ENCODE results near the gene BTF3. TPM values are rescaled to one million over a fixed set of nuclear protein-coding genes. Genes with fewer than 3 reads are reported as not detected.
"Not testable (repeated sequence)": the region's sequence is repeated elsewhere in the genome, so short reads cannot be mapped to it uniquely, and the experiment has no call there.

BTF3 gene
- total and polyA plus RNA-seq, 8 donors, result 353 to 1,033 (median 938) TPM

GRCh38 chr5:73485715-73486114 lies 12.5 kb upstream of the BTF3 start:
- TF ChIP-seq CTCF (IDR thresholded peaks at IDR 0.05), result no peak
- ATAC-seq (no peak), DNase-seq (no peak)
- no peak overlapping the region for H3K4me3 ChIP-seq
- intact Hi-C loops (cut with DNase I), result no loop called here
- H3K36me3 ChIP-seq, result no peaks in the 10 kb centered on the region
- H3K4me1 ChIP-seq, result no peaks in the 10 kb centered on the region
- peaks cover 0 to 9% of the 10 kb centered on the region in 2 donors for H3K27me3 ChIP-seq
- no peaks in the 10 kb centered on the region for H3K9me3 ChIP-seq
- H3K27ac ChIP-seq, result no peak overlapping the region

GRCh38 chr5:73486119-73486899 lies 11.9 kb upstream of the BTF3 start:
- ATAC-seq (no peak), DNase-seq (no peak)
- intact Hi-C loops (cut with DNase I), result no loop called here
- Histone ChIP-seq H3K4me3 (no peak overlapping the region), H3K36me3 (no peaks in the 10 kb centered on the region), H3K27ac (no peak overlapping the region), H3K27me3 (peaks cover 0 to 9% of the 10 kb centered on the region in 2 donors), H3K9me3 (no peaks in the 10 kb centered on the region), H3K4me1 (no peaks in the 10 kb centered on the region)
- TF ChIP-seq CTCF (IDR thresholded peaks at IDR 0.05), result no peak

- not testable (repeated sequence) for H3K4me3 ChIP-seq
Observed at GRCh38 chr5:73487257-73487656, 11.0 kb upstream of the BTF3 start.

GRCh38 chr5:73487815-73488214 lies 10.4 kb upstream of the BTF3 start:
- ATAC-seq (no peak), DNase-seq (no peak)
- no peak for TF ChIP-seq CTCF (IDR thresholded peaks at IDR 0.05)
- H3K27me3 ChIP-seq, result peaks cover 0 to 15% of the 10 kb centered on the region in 2 donors
- no peak overlapping the region for H3K4me3 ChIP-seq
- intact Hi-C loops (cut with DNase I), result no loop called here
- H3K36me3 ChIP-seq, result no peaks in the 10 kb centered on the region
- H3K4me1 ChIP-seq, result no peaks in the 10 kb centered on the region
- H3K27ac ChIP-seq, result no peak overlapping the region
- no peaks in the 10 kb centered on the region for H3K9me3 ChIP-seq

More at GRCh38 chr5:73487257-73487656, 11.0 kb upstream of the BTF3 start:
- ATAC-seq; H3K4me1 ChIP-seq; H3K9me3 ChIP-seq; H3K27ac ChIP-seq; H3K27me3 ChIP-seq; H3K36me3 ChIP-seq; DNase-seq; intact Hi-C loops (cut with DNase I): not testable (repeated sequence)

GRCh38 chr5:73488806-73489205 lies 9.4 kb upstream of the BTF3 start:
- H3K4me1 ChIP-seq, result no peaks in the 10 kb centered on the region
- intact Hi-C loops (cut with DNase I), result no loop called here
- no peak overlapping the region for H3K4me3 ChIP-seq
- no peak for TF ChIP-seq CTCF (IDR thresholded peaks at IDR 0.05)
- no peak overlapping the region for H3K27ac ChIP-seq
- no peaks in the 10 kb centered on the region for H3K9me3 ChIP-seq
- H3K27me3 ChIP-seq, result peaks cover 0 to 19% of the 10 kb centered on the region in 2 donors
- DNase-seq (no peak), ATAC-seq (no peak)
- H3K36me3 ChIP-seq, result no peaks in the 10 kb centered on the region

- intact Hi-C loops (cut with DNase I), result no loop called here
- peaks cover 0 to 30% of the 10 kb centered on the region in 2 donors for H3K27me3 ChIP-seq
- DNase-seq, result no peak
- no peaks in the 10 kb centered on the region for H3K9me3 ChIP-seq
- H3K4me3 ChIP-seq, result no peak overlapping the region
- TF ChIP-seq CTCF (IDR thresholded peaks at IDR 0.05), result no peak
- no peaks in the 10 kb centered on the region for H3K36me3 ChIP-seq
- H3K4me1 ChIP-seq, result no peaks in the 10 kb centered on the region
- ATAC-seq, result no peak
- no peak overlapping the region for H3K27ac ChIP-seq
Observed at GRCh38 chr5:73490088-73490487, 8.2 kb upstream of the BTF3 start.
